Activated T-helper 17 cell treated with anti-CD3 and anti-CD28 coated beads, Interleukin-2, amount 50 U/mL, for 72 hours (primary cell): ENCODE results near the gene SUPT3H. TPM values are rescaled to one million over a fixed set of nuclear protein-coding genes. Genes with fewer than 3 reads are reported as not detected.

Source experiments
- ATAC-seq: fragments of 150-1000 bp; cut with Tn5 transposase; replicated peaks from 2 replicates; pipeline ENCODE4 v1.10.0; 2021; ENCODE audit warnings: mild to moderate bottlenecking, moderate library complexity
- H3K27ac Mint-ChIP-seq: one replicate; pipeline ENCODE4 v1.8.0; 2022; ENCODE audit warnings: mixed read lengths
- H3K27me3 Mint-ChIP-seq: one replicate; pipeline ENCODE4 v1.8.0; 2022; ENCODE audit warnings: mixed read lengths
- H3K36me3 Mint-ChIP-seq: one replicate; pipeline ENCODE4 v1.8.0; 2022; ENCODE audit warnings: low read depth, mild to moderate bottlenecking, mixed read lengths
- H3K4me1 Mint-ChIP-seq: one replicate; pipeline ENCODE4 v1.8.0; 2022; ENCODE audit warnings: mixed read lengths
- H3K4me3 Mint-ChIP-seq: one replicate; pipeline ENCODE4 v1.8.0; 2022; ENCODE audit warnings: mild to moderate bottlenecking, mixed read lengths
- H3K9me3 Mint-ChIP-seq: one replicate; pipeline ENCODE4 v1.8.0; 2022; ENCODE audit warnings: mixed read lengths
- total RNA-seq, 2 donors: library from RNA; stranded (reverse); gene quantifications; one replicate each; pipeline ENCODE4 v1.2.3, GENCODE V29; 2022

The SUPT3H gene
- total RNA-seq, 2 donors from 2014 or later = 12.1 to 20.0 TPM

DNA sequence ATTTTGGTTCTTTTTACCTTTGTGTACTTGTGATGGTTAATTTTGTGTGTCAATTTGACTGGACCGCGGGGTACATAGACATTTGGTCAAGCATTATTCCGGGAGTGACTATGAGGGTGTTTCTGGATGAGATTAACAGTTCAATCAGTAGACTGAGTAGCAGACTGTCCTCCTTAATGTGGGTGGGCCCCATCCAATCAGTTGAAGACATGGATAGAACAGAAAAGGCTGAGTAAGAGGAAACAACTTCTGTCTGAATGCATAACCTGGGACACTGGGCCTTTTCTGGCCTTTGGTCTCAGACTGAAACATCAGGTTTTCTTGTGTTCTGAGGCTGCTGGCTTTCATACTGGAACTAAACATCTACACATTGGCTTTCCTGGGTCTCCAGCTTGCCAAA, 353.1 kb downstream of the SUPT3H start:
- H3K27ac Mint-ChIP-seq = peak overlapping the region; percentile 26
- peaks cover 14% of the 10 kb centered on the region for H3K9me3 Mint-ChIP-seq
- no peaks in the 10 kb centered on the region for H3K27me3 Mint-ChIP-seq
- peaks cover 11% of the 10 kb centered on the region for H3K4me1 Mint-ChIP-seq
- H3K36me3 Mint-ChIP-seq = no peaks in the 10 kb centered on the region
- H3K4me3 Mint-ChIP-seq = no peak overlapping the region
- no peak for ATAC-seq

DNA sequence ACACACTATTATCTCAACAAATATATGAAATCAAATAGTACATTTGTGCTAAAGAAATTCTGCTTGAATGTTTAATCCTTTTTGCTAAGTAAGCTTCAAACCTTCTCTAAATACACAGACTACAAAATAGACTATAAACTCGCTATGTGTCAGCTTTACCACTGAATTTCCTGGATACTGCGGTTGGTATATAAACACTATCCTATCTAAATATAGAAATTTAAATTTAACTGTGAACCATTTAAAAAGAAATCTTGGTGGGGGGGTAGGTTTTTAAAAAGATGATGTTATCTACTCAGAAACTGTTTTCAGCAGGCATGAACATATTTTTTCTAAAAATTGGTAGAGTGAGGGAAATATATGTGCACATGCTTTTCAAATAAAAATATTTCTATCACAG, 356.1 kb downstream of the SUPT3H start:
- peak overlapping the region; percentile 57 for H3K27ac Mint-ChIP-seq
- H3K4me1 Mint-ChIP-seq = peaks cover 11% of the 10 kb centered on the region
- peak; percentile 79 for ATAC-seq
- H3K9me3 Mint-ChIP-seq = peaks cover 6% of the 10 kb centered on the region
- H3K4me3 Mint-ChIP-seq = no peak overlapping the region
- no peaks in the 10 kb centered on the region for H3K27me3 Mint-ChIP-seq
- peaks cover 8% of the 10 kb centered on the region for H3K36me3 Mint-ChIP-seq

DNA sequence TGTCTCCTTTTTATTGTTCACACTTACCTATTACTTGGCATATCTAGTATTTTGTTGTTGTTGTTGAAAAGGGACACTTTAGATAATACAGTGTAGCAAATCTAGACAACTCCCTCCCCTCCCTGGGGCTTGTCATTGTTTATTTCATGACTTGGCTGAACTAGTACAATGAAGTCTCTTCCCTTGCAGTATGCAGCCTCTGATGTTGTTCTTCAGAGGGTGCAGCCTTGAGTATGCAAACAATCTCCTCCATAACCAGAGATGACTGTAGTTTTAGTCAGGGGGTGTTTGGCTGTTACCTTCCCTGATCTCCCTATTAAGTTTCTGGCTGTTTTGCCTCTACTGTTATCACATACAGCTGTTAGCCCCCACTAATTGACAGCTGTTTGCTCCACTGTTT, 365.0 kb downstream of the SUPT3H start:
- Mint-ChIP-seq H3K27me3 (no peaks in the 10 kb centered on the region), H3K4me3 (no peak overlapping the region), H3K9me3 (peaks cover 19% of the 10 kb centered on the region), H3K27ac (no peak overlapping the region), H3K4me1 (peaks cover 27% of the 10 kb centered on the region), H3K36me3 (peaks cover 36% of the 10 kb centered on the region)
- ATAC-seq = no peak

DNA sequence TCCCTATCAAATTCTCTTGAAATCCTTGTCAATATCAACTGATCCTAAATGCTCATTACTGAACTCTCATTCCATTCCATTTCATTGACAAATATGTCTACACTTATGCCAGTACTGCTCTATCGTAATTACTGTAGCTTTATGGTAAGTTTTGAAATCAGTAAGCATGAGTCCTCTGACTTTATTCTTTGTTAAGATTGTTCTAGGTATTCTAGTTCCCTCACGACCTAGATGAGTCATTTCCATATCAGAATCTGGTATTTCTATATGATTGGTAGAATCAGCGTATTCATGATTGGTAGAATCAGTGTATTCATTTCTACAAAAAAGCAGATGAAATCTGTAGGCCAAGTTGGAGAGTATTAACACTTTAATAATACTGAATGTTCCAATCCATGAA, 368.2 kb downstream of the SUPT3H start:
- Mint-ChIP-seq H3K4me3 (peak overlapping the region; percentile 61), H3K27me3 (no peaks in the 10 kb centered on the region), H3K27ac (peak overlapping the region; percentile 92), H3K9me3 (peaks cover 29% of the 10 kb centered on the region), H3K4me1 (peaks cover 37% of the 10 kb centered on the region), H3K36me3 (peaks cover 36% of the 10 kb centered on the region)
- ATAC-seq = peak; percentile 98

DNA sequence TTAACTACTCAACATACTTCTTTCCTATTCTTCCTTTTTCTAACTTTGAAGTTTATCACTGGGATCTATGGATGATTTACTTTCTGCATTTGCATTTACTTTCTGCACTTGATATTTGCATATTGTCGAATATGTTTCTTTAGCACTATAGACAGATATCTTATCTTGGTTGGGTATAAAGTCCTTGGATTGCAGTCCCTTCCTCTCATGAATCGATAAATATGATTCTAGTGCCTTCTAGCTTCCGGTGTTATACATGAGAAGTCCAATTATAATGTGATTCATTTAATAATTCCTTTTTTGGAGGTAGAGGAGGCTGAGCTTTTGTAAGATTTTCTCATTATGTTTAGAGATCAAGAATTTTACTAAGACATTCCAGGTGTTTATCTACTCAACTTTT, 370.8 kb downstream of the SUPT3H start:
- H3K27ac Mint-ChIP-seq = peak overlapping the region; percentile 29
- no peak overlapping the region for H3K4me3 Mint-ChIP-seq
- peaks cover 22% of the 10 kb centered on the region for H3K9me3 Mint-ChIP-seq
- peaks cover 35% of the 10 kb centered on the region for H3K4me1 Mint-ChIP-seq
- H3K27me3 Mint-ChIP-seq = no peaks in the 10 kb centered on the region
- peaks cover 13% of the 10 kb centered on the region for H3K36me3 Mint-ChIP-seq
- no peak for ATAC-seq

DNA sequence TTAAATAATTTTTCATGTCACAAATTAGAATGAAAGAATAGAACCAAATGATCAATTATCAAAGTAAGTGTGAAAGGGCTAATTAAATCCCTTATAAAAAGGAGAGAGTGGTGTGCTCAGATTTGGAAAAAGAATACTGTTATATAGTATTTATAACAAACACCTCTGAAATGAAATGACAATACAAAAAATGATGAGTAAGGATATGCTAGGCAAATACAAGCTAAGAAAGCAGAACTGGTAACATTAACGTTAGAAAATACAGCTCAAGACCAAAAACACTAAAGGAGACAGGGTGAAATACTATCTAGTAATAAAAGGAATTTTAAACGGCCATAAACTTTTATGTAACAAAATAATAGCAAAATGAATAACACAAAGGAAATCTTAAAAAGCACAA, 373.8 kb downstream of the SUPT3H start:
- Mint-ChIP-seq H3K4me3 (no peak overlapping the region), H3K36me3 (no peaks in the 10 kb centered on the region), H3K9me3 (peaks cover 10% of the 10 kb centered on the region), H3K4me1 (peaks cover 29% of the 10 kb centered on the region), H3K27ac (no peak overlapping the region), H3K27me3 (no peaks in the 10 kb centered on the region)
- no peak for ATAC-seq

DNA sequence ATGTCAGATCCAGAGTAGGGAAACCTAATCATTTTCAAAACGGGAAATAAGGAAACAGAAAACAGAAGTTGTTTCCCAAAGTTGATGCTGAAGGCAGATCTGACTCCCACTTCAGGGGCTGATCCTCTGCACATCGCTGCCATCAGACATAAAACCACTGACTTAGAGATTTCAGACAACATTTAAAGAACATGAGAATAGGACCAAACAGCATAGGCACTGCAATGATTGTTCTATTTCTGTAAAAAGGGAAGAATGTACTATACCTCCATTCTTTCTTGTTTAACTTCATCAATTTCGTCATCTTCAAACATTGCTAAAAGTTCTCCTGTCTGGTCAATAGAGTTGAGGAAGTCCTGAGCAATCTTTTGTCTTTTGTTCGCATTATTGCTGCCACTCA, 374.3 kb downstream of the SUPT3H start:
- H3K4me3 Mint-ChIP-seq = no peak overlapping the region
- peaks cover 28% of the 10 kb centered on the region for H3K4me1 Mint-ChIP-seq
- peaks cover 10% of the 10 kb centered on the region for H3K9me3 Mint-ChIP-seq
- no peaks in the 10 kb centered on the region for H3K36me3 Mint-ChIP-seq
- no peak for ATAC-seq
- H3K27me3 Mint-ChIP-seq = no peaks in the 10 kb centered on the region
- H3K27ac Mint-ChIP-seq = no peak overlapping the region

DNA sequence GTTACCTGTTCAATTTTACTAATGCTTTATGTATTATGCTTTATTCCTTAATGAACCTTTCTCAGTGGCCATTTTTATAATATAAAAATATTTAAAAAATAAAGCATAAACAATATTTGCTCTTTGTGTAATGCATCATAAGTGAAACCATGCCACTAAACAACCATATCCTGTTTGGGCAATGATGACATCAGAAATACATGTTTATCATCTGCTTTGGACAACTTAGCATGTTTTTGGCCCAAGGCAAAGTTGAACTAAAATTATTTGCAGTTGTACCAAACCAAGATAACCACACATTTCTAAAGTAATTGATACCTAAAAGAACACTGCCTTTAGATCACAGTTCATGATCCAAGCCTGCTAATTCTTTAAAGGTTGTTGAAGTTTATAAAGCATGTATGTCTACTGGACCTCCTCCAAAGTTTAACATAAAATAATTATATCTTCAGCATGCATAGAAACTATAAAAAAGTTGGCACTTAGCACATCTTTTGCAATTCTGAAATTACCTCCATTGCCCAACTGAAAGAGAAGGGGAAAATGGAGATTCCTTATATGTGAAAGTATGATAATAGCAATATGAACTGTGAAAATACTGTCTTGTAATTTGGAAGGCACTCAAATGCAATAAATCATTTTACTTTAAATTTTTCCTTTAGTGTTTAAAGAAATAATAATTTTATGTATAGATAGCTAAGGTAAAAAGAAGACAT, 375.2 kb downstream of the SUPT3H start:
- Mint-ChIP-seq H3K4me3 (peak overlapping the region; percentile 62), H3K36me3 (no peaks in the 10 kb centered on the region), H3K27ac (peak overlapping the region; percentile 91), H3K9me3 (peaks cover 10% of the 10 kb centered on the region), H3K27me3 (no peaks in the 10 kb centered on the region), H3K4me1 (peaks cover 28% of the 10 kb centered on the region)
- peak; percentile 31 for ATAC-seq

DNA sequence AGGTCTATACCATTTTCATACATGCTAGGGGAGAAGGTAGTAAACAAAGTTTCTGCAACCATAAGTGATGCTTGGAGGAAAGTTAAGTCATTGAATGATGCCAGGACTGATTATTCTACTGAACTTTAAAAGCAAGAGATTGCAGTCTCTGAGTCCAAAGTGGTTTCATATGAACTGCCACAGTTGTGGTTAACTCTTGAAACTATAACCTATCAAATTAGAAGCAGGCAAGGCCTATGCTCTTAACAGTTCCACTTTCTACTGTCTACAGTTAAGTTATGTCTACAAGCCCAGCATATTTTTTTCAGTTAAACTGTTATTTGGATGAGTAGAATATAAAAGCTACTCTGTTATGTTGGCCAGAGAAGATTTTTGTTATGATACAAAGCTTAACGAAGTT, 376.1 kb downstream of the SUPT3H start:
- ATAC-seq = peak; percentile 97
- Mint-ChIP-seq H3K4me3 (peak overlapping the region; percentile 62), H3K27ac (peak overlapping the region; percentile 91), H3K36me3 (no peaks in the 10 kb centered on the region), H3K27me3 (no peaks in the 10 kb centered on the region), H3K9me3 (peaks cover 1% of the 10 kb centered on the region), H3K4me1 (peaks cover 19% of the 10 kb centered on the region)

DNA sequence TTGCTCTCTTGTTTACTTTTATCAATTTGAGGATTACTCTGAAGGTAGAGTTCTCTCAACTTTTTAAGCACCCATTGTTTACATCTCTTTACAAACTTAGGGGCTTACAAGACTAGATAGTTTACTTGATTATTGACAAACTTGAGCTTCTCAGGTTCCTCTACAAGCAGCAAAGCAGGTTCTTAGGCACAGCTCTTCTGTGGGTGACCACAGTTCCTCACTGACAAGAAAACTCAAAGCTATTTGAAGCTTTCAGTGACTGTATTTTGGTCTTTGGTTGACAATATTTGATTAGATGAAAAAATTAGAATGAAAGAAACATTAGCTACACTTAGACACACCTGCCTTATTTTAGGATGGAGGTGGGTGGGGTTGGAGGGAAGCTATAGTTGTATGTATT, 376.9 kb downstream of the SUPT3H start:
- Mint-ChIP-seq H3K4me3 (peak overlapping the region; percentile 62), H3K4me1 (peaks cover 18% of the 10 kb centered on the region), H3K27me3 (no peaks in the 10 kb centered on the region), H3K9me3 (no peaks in the 10 kb centered on the region), H3K27ac (no peak overlapping the region), H3K36me3 (no peaks in the 10 kb centered on the region)
- no peak for ATAC-seq

DNA sequence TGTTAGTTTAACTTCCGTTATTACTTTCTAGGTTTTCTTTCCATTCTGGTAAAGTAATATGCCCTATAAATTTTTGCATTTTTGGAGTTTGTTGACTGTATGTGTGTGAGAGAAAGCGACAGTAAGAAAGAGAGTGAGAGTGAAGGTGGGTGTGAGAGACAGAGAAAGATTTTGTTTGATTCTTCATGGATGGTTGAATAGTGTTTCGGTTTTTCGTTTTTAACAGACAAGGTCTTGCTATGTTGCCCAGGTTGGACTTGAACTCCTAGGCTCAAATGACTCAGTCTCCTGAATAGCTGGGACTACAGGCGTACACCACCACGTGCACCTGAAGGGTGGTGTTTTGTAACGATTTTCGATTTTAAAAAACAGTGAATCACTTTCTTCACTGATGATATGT, 378.7 kb downstream of the SUPT3H start:
- Mint-ChIP-seq H3K4me1 (peaks cover 18% of the 10 kb centered on the region), H3K27me3 (no peaks in the 10 kb centered on the region), H3K9me3 (no peaks in the 10 kb centered on the region), H3K4me3 (no peak overlapping the region), H3K27ac (no peak overlapping the region), H3K36me3 (no peaks in the 10 kb centered on the region)
- peak; percentile 41 for ATAC-seq

DNA sequence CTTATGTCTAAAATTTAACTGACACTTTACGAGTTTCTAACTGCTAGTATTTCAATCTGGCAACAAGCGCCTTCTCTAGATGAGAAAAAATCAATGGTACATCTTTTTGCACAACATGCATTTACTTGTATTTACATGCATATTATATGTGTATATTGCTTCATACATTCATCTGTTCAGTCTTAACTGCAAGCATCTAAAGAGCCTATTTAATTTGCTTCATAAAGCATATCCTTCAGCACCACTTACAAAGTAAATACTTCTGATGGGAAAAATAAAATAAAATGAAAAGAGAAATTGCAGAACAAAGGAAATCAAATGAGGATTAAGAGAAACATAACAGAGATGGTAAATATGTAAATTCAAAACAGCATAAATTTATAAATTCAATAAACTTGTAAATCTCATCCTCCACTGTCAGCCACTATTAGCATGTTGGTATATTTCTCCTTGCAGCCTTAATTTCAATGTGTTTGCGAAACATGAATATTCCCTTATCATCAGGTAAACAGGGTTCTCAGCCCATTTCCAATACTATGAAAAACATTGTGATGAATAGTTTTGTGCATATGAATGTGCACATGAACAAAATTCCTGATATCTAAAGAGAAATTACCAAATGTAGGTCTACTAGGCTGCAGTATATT, 382.1 kb downstream of the SUPT3H start:
- no peaks in the 10 kb centered on the region for H3K36me3 Mint-ChIP-seq
- H3K27ac Mint-ChIP-seq = no peak overlapping the region
- H3K27me3 Mint-ChIP-seq = no peaks in the 10 kb centered on the region
- H3K4me1 Mint-ChIP-seq = peaks cover under 1% of the 10 kb centered on the region
- ATAC-seq = no peak
- H3K9me3 Mint-ChIP-seq = no peaks in the 10 kb centered on the region
- H3K4me3 Mint-ChIP-seq = no peak overlapping the region

DNA sequence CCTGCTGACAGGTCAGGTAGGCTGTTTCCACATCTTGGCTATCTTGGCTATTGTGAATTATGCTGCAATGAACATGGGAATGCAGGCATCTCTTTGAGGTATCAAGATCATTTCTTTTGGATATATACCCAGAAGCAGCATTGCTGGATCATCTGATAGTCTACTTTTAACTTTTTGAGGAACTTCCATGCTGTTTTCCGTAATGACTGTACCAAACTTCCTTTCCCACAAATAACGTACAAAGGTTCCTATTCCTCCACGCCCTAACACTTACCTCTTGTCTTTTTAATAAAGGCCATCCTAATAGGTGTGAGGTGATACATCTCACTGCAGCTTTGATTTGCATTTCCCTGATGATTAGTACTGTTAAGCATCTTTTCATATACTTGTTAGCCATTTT, 388.3 kb downstream of the SUPT3H start:
- Mint-ChIP-seq H3K4me3 (no peak overlapping the region), H3K27me3 (no peaks in the 10 kb centered on the region), H3K4me1 (peaks cover 7% of the 10 kb centered on the region), H3K36me3 (no peaks in the 10 kb centered on the region), H3K9me3 (no peaks in the 10 kb centered on the region), H3K27ac (no peak overlapping the region)
- no peak for ATAC-seq

DNA sequence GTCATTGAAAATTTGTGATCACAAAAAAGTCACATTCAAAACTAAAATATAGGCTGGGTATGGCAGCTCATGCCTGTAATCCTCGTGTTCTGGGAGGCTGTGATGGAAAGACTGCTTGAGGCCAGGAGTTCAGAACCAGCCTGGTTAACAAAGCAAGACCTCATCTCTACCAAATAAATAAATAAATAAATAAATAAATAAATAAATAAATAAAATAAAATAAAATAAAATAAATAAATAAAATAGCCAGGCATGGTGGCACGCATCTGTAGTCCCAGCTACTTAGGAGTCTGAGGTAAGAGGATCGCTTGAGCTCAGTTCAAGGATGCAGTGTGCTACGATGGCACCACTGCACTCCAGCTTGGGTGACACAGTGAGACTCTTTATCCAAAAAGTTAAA, 392.7 kb downstream of the SUPT3H start:
- H3K36me3 Mint-ChIP-seq = no peaks in the 10 kb centered on the region
- H3K9me3 Mint-ChIP-seq = no peaks in the 10 kb centered on the region
- no peak for ATAC-seq

More for the DNA sequence above, 392.7 kb downstream of the SUPT3H start:
- Mint-ChIP-seq H3K4me1 (peaks cover 7% of the 10 kb centered on the region), H3K4me3 (no peak overlapping the region), H3K27ac (no peak overlapping the region), H3K27me3 (no peaks in the 10 kb centered on the region)
